Omental fat pad (tissue), 4 donors: ENCODE measurements around the gene TSC2. TPM values are rescaled to one million over a fixed set of nuclear protein-coding genes. Genes with fewer than 3 reads are reported as not detected.
"Not testable (repeated sequence)": the region's sequence is repeated elsewhere in the genome, so short reads cannot be mapped to it uniquely, and the experiment has no call there.

Experiments used
- ATAC-seq: fragments of 150-250 bp; one replicate; pipeline ENCODE4 v1.9.1; 2016; ENCODE audit warnings: mild to moderate bottlenecking, moderate library complexity; ENCODE audit not compliant: low FRiP score
- DNase-seq: peaks from one replicate; pipeline ENCODE4 v3.0.0-alpha.2; 2019; ENCODE audit warnings: low spot score
- total RNA-seq, 4 donors: library from RNA; depleted of rRNA; stranded (reverse); fragments of >200 nt; gene quantifications; one replicate each; pipeline ENCODE4 v1.1.0, GENCODE V29; 2016
- TF ChIP-seq, protein P1 (sequence below), 3 donors: fragments of 450-650 bp; IDR thresholded peaks; one replicate each; pipeline ENCODE4 v1.5.1; 2016 to 2017; ENCODE audit warnings: antibody characterized with exemption in 3 of 3, mild to moderate bottlenecking in 3 of 3, moderate library complexity in 2 of 3

Gene TSC2
- total RNA-seq, 4 donors from 2014 or later, result 30.0 to 59.4 (median 35.9) TPM

DNA sequence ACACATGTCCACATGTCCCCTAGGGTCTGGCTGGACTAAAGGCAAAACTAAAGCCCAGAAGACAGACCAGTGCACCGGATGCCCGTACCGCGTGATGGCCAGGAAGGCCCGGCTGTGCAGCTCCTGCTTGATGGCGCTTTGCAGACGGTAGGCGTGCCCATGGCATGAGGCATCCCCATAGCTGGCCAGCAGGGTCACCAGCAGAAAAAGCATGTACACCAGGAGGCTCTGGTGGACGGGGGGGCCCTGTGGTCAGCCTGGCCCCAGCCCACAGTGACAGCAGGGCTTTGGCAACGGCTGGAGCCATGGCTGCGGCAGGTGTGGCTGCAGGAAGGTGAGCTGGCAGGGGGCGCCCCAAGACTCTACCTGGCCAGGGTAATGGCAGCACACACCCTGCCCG lies 45.1 kb downstream of the TSC2 start:
- ATAC-seq (no peak), DNase-seq (no peak)
- TF ChIP-seq, protein P1, sequence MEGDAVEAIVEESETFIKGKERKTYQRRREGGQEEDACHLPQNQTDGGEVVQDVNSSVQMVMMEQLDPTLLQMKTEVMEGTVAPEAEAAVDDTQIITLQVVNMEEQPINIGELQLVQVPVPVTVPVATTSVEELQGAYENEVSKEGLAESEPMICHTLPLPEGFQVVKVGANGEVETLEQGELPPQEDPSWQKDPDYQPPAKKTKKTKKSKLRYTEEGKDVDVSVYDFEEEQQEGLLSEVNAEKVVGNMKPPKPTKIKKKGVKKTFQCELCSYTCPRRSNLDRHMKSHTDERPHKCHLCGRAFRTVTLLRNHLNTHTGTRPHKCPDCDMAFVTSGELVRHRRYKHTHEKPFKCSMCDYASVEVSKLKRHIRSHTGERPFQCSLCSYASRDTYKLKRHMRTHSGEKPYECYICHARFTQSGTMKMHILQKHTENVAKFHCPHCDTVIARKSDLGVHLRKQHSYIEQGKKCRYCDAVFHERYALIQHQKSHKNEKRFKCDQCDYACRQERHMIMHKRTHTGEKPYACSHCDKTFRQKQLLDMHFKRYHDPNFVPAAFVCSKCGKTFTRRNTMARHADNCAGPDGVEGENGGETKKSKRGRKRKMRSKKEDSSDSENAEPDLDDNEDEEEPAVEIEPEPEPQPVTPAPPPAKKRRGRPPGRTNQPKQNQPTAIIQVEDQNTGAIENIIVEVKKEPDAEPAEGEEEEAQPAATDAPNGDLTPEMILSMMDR (IDR thresholded peaks at IDR 0.05), result no peak

DNA sequence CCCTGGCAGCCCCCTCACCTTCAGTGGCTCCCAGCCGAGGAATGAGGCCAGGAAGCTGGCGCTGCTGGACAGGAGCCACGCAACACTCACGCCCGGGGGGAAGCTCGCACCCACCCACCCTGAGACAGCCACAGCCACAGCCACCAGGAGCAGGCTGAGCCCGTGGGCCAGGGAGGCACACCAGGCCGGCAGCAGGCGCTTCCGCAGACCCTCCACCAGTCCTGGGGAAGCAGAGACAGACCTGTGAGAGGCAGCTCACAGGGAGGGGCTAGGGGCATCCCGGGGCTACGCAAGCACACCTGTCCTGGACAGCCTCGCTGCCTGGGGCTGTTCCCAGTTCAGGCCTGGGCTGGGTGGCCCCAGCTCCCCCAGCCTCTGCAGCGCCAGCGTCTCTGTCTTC lies 46.0 kb downstream of the TSC2 start:
- DNase-seq (no peak), ATAC-seq (no peak)
- TF ChIP-seq, protein P1 (IDR thresholded peaks at IDR 0.05), result no peak

DNA sequence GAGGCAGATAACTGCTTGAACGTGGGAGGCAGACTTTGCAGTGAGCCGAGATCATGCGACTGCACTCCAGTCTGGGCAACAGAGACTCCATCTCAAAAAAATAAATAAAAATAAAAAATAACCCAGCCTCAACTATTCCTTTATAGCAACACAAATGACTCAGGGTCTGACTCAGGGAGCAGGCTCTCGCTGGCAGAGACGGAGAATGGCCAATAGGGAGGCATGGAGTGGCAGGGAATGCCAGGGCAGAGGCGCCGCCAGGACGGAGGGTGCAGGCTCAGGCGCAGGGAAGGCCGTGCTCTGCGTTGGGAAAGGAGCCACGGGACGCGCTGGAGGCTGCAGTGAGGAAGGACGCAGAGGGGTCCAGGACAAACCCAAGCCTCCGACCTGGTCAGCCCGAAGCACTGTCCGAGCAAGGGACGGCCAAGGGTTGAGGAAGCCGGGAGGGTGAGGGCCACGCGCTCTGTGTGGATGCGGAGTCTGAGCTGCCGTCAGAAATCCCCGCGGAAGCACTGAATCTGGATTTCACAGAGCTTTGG lies 47.6 kb downstream of the TSC2 start:
- no peak for DNase-seq
- TF ChIP-seq, protein P1 (IDR thresholded peaks at IDR 0.05), result no peak

DNA sequence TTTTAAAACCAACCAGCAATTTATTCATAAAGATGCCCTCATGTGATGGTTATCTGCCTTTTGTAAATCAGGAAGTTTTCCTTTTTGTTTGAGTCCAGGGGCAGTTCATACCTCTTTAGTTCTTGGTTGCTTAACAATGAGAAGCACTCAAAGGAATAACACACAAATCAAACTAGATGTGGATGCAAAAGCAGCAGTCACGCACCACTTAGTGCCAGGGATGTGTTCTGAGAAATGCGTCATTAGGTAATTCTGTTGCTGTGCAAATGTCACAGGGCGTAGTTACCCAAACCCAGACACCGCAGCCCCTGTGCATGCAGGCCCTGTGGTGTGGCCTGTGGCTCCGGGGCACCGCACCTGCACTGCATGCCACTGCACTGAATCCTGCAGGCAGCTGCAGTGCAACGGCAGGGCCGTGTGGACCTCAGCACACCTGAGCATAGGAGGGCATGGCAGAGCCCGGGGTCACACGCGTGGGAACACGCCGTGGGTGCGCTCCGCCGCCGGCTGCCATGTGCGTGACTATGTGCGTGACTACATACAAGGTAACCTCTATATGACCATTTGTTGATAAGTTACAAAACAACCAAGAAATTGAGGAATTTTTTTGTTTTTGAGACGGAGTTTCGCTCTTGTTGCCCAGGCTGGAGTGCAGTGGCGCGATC lies 48.3 kb downstream of the TSC2 start:
- no peak for DNase-seq
- TF ChIP-seq, protein P1 (IDR thresholded peaks at IDR 0.05), result no peak
- ATAC-seq, result no peak

More for the DNA sequence above, 47.6 kb downstream of the TSC2 start:
- peak; percentile 19 for ATAC-seq

DNA sequence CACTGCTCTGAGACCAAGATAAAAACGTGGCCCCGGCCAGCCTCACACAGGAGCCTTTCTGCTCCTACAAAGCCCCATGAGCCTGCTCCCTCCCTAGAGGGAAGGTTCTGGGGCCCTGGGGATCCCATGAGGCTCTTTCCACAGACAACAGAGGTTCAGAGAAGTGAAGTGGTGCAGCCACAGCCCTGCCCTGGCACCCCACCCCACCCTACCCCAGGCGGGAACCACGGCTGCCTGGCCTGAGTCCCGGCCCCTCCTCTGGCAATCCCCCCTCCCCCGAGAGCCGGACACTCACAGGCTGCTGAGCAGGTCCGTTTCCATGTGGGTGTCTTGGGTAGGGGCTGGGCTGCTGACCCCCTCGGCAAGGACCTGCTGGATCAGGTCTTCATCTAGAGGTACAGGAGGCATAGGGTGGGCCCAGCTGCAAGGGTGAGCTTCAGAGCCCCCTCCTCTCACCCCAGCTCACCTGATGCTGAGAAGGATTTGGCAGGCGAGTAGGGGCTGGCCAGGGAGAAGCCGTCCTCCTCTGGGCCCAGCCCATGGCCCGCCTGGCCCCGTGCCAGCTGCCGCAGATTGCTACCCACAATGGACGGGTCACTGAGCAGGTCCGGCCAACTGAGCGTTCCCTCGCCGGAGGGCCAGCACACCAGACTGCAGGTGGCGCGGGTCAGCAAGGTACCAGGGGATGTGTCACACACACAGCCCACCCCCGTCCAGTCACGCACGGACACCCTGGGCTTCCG lies 49.2 kb downstream of the TSC2 start:
- TF ChIP-seq, protein P1 (IDR thresholded peaks at IDR 0.05), result no peak
- no peak for DNase-seq
- ATAC-seq, result no peak

DNA sequence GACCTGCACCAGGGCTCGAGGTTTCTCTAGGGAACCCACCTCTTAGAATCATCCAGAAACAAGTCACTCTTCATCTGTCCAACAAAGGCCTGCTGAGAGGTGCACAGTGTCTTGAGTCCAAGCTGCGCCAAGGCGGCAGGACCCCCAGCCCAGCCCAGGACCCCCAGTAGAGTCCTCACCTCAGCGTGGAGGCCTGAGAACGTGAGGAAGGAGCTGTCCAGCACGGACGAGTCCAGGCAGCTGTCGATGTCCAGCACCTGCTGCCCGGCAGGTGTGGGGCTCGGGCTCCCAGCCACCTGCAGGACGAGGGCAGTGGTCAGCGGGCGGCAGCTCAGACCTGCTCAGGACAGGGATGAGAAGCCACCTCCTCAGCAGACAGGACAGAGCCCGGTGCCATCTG lies 49.9 kb downstream of the TSC2 start:
- DNase-seq, ATAC-seq: not testable (repeated sequence)

DNA sequence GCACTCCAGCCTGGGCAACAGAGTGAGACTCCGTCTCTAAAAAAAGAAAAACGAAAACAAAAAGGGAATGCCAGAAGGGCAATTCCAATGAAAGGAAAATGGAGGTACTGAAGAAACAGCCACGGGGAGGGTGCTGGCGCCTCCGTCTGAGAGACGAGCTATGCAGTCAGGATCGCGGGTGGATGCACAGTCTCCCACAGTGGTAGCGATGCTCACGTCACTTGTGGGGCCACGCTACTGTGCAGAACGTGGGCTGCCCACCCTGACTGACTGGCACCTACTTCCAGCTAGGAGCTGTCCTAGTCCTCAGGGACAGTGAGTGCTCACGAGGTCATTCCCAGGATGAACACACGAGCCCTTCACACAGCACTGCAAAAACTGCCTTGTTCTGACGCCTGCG lies 53.8 kb downstream of the TSC2 start:
- not testable (repeated sequence) for ATAC-seq, DNase-seq

DNA sequence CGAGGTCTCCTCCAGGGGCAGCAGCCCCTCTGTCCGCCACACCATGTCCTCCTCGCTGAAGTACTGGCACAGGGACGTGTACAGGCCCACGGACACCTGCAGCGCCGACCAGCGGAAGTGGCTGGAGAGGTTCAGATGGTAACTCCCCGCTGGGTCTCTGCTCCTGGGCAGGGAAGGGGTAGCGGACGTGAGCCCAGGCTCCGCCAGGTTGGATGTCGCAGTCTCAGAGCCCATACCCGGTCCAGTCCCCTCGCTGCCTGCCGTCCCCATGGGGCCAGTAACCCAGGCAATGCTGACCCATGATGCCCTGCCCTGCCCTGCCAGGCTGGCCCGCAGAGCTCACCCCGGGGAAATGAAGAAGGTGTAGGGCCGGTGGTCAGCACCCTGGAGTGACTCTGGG lies 54.7 kb downstream of the TSC2 start:
- DNase-seq, result no peak
- TF ChIP-seq, protein P1 (IDR thresholded peaks at IDR 0.05), result no peak
- ATAC-seq, result no peak

DNA sequence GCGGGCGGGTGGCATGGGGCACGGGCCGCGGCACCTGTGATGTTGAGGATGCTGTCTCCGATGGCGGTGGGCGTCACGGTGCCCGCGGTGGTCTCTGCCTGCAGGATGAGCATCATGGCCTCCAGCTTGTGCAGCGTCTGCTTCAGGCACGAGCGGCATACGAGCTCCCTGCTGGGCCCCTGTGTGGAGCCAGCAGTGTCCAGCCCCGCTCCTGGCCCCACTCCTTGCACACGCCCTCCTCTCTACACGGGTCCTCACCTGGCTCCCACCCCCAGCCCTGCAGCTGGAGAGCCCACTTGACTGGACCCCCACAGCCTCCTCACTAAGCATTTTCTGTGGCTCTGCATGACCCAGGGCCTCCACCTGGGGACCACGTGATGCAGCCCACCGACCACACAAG lies 56.7 kb downstream of the TSC2 start:
- ATAC-seq, DNase-seq: not testable (repeated sequence)

DNA sequence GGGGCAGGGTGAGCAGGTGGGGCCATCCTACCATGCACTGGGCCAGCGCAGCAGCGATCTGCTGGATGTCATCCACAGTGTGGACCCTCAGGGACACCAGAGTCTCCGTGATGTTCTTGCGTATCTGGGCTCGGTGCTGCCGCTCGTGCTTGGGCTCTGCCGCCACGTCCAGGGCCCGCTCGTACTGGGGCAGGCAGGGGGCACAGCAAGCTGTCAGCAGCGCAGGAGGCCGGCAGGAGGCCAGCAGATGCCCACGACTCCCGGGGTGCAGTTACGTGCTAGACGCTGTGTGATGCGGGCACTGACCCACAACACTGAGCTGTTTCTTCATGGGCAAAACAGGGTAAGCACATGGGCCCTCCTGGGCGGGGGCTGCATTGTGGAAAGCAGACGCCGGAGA lies 57.5 kb downstream of the TSC2 start:
- DNase-seq, ATAC-seq: not testable (repeated sequence)

DNA sequence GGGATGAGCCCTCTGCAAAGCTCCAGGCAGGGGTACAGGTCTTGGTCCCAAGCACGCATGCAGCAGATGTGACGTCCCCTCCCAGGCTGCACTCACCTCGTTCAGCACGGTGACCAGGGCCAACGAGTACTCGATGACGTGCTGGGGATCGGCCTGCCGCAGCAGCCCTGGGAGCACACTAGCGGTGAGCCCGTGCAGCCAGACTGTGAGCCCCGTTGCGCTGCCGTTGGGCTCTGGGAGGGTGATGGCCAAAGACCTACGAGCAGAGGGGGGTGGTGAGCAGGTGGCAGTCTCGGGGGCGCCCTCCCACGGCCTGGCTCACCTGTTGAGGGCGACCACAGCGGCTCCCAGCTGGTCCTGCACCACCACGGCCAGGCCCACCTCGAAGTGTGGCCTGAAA lies 58.0 kb downstream of the TSC2 start:
- DNase-seq, ATAC-seq: not testable (repeated sequence)

DNA sequence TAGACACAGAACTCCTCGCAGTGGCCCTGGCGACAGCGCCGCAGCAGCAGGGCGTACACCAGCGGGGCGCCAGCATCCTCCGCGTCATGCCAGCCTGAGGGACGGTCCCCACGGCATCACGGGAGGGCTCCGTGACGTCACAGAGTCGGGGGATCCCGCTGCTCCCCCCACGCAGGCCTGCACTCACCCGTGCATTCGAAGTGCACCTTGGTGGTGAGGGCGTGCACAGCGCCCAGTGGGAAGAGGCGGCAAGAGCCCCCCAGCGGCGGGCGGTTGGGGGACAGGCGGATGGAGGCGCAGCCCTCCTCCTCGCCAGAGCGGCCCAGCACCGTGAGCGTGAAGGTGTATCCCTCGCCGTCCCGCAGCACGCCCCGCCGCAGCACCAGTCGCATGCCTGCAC lies 58.4 kb downstream of the TSC2 start:
- ATAC-seq, DNase-seq: not testable (repeated sequence)
